GM19238 (cell line): ENCODE data around the gene BAIAP2L1.
"Not testable (repeated sequence)": the region's sequence is repeated elsewhere in the genome, so short reads cannot be mapped to it uniquely, and the experiment has no call there.

ENCODE experiments used
- DNase-seq: peaks from one replicate; pipeline ENCODE4 v3.0.0; 2011; ENCODE audit warnings: low spot score; ENCODE audit not compliant: insufficient read length

Gene BAIAP2L1

DNA sequence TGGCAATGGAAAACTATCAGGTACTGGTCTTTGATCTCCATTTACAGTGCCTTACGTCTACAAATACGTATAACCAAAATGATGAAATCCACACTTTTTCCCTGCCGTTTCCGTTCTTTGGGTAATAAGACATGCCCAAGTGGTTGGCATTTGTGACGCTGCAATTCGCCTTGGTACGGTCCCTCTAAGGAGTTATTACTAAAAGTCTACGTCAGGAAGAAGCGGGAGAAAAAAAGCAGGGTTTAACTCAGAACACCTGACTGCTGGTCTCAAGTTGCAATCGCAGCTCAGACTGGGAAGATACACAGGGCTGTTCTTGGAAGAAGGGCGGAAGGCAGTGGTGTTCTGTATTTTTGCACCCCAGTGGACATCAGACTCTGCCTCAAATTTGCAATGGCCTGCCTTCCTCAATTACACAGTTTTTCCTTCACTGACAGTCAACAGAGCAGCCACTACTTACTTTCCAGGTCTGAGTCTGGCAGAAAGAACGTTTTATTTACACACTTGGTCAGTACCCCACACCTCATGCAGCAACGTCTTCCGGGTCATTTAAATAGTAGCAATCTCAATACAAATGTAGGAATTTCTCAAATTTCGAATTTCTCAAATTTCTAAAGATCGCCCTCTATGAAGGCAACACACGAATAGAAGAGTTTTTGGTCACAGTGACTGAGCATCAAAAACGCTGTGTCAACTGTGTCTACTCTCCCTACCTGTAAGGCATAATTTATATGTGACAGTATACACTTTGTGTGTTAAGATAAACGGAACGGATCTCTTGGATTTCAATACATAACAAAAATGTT is 2.1 kb downstream of the BAIAP2L1 start:
- DNase-seq, result no peak

DNA sequence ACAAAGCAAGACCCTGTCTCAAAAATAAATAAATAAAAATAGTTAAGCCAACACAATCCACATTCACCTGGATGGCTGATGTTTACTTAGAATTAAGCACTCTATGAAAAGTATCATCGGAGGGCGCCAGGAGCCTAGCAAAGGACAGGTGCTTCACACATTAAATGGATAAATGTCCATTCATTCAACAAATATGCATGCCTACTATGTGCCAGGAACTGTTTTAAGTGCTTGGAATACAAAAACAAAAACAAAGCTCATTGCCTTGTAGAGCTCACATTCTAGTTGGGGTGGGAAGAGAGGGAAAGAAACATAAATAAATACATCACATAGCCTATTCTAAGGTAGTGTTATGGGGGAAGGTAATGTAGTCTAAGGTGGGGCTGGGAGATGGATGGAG is 4.1 kb downstream of the BAIAP2L1 start:
- DNase-seq, result no peak

DNA sequence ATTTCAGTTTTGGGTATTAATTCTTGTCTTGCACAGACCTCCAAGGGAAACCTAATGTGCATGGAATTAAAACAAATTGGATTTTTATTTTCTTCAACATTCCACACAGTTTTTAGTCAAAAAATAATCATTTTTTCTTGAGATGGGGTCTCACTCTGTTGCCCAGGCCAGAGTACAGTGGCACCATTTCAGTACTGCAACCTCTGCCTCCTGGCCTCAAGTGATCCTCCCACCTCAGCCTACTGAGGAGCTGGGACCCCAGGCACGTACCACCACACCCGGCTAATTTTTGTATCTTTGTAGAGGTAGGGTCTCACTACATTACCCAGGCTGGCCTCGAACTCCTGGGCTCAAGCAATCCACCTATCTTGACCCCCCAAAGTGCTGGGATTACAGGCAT is 4.9 kb downstream of the BAIAP2L1 start:
- no peak for DNase-seq

DNA sequence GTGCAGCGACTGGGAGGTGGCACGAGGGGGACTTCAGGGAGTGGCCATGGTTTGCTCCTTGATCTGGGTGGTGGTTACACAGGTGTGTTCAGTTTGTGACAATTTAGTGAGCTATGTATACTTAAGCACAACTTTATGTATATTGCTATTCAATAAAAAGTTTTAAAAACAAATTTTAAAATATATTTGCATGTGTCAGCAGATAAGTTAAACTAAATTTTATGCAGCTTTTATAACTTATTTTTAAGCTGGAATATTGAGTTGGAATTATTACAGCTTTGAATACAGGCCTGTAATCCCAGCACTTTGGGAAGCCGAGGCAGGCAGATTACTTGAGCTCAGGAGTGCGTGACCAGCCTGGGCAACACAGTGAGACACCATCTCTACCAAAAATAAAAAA is 5.4 kb downstream of the BAIAP2L1 start:
- no peak for DNase-seq

DNA sequence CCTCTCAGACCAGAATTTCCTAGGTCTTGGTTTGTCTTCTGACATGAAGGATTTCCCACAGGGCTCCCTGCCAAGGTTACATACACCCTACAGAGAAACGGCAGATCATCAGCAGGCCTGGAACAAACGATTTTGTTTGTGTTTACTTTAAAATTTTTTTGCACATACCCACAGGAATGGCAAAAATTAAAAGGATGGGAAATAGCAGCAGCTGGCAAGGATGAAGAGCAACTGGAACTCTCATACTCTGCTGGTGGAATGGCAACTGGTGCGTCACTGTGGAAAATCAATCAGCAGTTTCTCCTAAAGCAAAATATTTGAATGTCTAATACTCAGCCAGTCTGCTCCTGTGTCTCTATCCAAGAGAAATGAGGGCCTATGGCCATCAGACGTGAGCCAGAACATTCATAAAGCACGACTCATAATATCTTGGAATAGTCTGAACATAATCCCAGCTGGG is 6.5 kb downstream of the BAIAP2L1 start:
- no peak for DNase-seq

DNA sequence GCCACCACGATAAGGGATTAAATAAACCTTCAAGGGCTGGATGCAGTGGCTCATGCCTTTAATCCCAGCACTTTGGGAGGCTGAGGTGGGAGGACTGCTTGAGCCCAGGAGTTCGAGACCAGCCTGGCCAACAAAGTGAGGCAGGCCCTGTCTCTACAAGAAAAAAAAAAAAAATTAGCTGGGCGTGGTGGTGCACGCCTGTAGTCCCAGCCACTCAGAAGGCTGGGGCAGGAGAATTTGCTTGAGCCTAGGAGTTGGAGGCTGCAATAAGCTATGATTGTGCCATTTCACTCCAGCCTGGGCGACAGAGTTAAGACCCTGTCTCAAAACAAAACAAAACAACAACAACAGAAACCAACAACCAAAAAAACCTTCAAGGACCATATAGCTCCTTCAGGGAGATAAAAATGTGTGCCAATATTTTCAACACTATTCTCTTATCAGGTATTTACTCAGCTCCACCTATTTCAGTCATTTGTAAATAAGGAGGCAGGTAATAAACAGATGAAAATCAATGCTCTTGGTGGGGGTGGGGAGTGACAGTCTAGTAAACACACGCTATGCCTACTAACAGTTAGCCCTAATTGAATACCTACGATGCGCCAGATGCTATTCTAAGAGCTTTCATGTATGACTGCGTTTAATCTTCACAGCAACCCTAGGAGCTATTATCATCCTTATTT is 13.2 kb downstream of the BAIAP2L1 start:
- DNase-seq, result no peak

DNA sequence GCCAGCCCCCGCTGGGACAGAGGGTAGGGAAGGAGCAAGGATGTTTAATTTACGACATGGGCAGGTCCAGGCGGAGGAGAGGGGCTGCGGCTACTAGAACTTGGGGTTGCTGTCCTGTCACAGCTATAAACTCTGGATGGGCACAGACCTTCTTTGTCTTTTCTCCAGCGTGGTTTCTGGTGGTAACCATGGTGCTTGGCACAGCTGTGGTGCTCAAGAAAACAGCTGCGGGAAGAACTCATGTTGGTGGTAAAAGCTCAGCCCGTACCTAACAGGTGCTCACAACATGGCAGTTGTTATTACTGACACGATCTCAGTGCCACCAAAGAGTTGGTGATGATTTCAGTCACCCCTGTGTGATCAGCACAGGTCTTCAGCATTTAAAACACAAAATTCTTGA is 13.8 kb downstream of the BAIAP2L1 start:
- DNase-seq, result no peak

DNA sequence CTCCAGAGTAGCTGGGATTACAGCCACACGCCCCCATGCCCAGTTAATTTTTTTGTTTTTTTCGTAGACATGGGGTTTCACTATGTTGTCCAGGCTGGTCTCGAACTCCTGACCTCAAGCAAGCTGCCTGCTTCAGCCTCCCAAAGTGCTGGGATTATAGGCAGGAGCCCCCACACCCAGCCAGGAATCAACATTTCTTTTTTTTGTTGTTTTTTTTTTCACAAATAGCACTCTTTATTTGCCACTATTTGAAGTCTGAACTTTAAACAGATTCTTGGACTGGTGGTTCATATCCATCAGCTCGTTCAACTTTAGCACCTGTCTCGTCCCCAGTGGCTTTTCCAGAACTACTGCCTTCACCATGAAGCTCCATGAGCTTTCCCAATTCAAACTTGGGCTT is 15.4 kb downstream of the BAIAP2L1 start:
- DNase-seq, result not testable (repeated sequence)

DNA sequence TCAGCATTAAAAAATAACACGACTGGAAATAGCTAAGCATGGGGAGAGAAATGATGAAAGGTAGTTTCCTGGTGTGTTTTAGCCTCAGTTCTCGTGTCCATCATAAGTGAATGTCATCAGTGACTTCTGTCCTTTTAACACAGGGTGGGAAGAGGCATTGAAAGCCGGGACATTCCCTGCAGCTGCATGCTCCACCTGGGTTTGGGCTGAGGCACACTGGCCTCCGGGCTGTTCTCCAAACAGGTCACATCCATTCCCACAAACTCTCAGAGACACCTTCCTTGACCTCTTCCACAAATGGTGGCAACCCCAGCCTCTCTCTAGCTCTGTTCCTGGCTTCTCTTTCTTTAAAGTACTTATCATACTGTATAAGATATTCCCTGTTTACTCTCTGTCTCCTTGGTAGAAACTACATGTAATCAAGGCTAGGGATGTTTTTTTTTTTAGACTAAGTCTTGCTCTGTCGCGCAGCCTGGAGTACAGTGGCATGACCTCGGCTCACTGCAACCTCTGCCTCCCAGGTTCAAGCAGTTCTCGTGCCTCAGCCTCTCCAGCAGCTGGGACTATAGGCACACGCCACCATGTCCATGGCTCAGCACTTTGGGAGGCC is 22.6 kb downstream of the BAIAP2L1 start:
- DNase-seq, result no peak

DNA sequence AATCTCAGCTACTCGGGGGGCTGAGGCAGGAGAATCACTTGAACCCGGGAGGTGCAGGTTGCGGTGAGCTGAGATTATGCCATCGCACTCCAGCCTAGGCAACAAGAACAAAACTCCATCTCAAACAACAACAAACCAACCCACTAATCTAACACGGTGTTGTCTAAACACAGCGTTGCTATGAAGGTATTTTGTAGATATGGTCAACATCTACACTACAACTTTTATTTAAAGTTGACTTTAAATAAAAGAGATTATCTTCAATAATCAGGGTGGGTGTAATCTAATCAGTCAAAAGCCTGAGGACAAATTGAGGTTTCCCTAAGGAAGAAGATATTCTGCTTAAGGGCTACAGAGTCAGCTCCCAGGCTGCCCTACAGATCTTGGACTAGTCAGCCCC is 24.2 kb downstream of the BAIAP2L1 start:
- no peak for DNase-seq

DNA sequence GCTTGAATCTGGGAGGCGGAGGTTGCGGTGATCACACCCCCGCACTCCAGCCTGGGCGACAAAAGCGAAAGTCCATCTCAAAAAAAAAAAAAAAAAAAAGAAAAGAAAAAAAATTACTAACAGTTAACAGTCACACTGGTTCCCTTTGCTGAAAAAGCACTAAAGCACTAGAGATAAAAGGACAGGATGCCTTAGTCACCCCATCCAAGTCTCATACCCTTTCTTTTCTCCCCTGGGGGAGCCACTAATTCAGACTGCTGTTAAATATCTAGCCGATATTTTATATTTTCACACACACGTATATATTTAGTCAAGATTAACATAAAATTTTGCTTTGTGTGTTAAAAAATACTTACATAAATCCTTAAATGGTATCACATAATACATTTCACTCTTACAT is 25.2 kb downstream of the BAIAP2L1 start:
- no peak for DNase-seq

DNA sequence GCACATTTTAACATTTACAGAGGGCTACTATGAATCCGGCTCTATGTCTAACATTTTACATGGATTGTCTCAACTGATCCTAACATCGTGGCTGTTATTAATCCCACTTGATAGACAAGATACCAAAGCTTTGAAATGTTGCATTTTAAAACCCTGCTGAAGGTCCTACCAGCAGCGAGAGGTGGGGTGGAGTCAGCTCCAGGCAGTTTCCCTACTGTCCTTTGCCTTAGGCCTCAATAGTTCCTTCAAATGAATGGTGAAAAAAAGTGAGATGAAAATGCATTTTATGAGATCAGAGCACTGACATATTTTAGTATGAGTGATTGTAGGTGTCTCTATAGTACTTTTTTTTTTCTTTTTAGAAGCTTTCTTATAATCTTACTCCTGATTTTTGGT is 26.6 kb downstream of the BAIAP2L1 start:
- no peak for DNase-seq

DNA sequence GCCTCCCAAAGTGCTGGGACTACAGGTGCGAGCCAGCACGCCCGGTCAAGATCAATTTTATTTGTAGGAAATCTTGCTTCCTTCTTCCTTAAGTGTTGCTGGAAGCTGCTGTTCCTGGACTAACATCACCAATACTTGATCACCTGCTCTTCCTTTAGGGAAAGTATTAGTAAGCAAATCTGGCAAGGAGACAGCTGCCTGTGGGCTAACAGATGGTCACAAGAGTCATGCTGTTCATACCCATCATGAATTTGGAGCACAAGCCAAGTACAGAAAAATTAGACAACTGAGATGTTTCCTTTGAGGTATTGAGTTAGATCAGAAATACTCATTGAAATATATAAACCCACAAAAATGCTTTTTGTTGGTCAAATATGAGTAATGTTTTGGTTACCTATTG is 27.9 kb downstream of the BAIAP2L1 start:
- DNase-seq, result no peak

DNA sequence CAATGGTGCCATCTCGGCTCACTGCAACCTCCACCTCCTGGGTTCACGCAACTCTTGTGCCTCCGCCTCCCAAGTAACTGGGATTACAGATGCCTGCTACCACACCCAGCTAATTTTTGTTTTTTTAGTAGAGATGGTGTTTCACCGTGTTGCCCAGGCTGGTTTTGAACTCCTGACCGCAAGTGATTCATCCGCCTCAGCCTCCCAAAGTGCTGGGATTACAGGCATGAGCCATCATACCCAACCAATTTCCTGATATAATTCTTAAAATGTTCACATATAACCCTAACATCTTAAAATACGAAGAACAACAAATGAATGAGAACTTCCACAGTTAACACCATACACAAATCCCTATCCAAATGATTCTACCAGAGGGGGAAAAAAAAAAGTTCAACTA is 31.2 kb downstream of the BAIAP2L1 start:
- DNase-seq, result no peak

DNA sequence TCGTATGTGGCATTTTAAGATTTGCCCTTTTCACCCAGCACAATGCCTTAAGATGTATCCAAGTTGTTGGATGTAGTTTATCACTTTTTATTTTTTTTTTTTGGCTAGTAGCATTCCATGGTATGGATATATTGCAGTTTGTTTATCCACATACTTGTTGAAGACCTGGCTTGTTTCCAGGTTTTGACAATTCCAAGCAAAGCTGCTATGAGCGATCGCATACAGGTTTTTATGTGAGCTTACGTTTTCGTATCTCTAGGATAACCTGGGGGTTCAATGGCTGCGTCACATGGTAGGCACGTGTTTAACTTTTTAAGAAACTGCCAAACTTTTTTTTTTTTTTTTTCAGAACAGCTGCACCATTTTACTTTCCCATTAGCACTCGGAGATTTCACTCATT is 32.2 kb downstream of the BAIAP2L1 start:
- no peak for DNase-seq

DNA sequence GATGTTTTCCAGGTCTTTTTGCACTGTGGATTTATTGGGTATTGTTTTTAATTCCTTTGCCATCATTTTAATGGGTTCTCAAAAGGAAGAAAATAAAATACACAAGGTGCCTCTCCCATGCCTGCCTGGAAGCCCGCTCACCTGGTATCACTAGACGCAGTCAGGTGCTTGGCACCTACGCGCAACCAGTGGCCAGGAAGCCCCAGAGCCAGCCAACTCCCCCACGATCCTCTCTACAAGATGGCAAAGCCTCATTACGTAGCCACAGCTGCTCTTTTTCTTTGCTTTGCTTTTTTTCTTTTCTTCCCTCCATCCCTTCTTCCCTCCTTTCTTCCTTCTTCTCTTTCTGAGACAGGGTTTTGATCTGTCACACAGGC is 34.3 kb downstream of the BAIAP2L1 start:
- no peak for DNase-seq

DNA sequence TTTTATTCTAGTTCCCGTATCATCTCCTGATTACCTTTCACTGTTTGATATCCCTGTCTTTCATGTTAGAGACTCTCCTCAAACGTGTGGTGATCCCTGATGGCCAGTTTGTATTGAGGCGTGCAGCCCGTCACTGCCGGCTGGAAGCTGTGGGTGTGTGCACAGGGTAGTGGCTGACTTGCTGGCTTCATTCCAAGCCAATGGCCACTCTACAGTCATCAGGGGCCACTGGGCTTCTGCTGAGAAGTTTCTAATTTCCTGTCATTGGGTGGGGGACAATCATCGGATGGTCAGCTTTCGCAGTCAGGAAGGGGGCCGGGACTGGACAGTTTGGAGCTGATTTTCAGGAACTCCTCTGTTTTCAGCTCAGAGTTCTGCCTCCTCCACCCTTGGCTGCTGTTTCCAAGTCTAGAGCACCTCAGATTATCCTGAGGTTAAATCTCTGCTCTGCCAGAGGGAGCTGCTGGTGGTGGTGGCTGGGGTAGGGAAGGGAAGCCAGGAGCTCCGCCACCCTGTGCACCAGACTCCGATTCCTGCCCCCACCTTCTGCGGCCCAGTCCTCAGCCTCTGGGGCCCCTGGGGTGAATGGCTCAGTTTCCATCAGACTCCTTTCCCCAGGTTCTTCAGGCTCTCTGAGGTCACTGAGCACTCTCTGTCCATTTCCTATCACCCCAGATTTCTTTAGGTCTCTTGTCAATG is 34.9 kb downstream of the BAIAP2L1 start:
- DNase-seq, result no peak

DNA sequence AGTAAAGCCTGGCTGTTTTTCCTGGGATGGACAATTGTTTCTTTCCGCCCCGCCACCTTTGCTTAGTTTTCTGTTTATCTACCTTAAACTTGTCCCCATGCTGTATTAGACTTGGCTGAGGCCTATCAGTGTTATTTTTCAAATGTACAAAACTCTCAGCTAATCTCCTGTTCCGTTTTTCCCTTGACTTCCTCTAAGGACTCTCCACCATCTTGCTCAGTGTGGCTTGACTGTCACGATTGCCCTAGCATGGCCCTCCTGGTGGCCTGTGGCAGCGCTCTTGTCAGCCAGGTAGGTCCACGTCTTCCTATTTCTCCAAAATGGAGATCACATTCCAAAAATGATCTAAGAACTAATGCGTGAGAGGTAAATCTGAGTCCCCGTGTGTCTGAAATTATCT is 36.7 kb downstream of the BAIAP2L1 start:
- no peak for DNase-seq

DNA sequence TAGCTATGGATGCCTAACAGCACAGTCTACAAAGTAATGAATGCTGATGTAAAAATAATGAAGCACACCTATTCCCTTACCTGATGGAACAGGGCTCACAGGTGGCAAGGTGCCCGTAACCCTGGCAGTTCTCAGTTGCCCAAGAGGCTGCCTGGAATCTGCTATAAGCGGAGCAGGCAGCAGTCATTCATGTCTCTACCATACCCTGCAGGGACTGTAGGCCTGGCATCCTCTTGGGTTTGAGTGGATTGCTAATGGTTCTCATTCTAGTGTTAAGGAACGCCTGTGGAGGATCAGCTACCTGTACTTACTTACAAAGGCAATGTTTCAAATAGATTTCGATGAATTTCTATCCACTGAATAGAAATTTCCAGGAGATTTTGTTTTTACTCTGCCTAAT is 38.4 kb downstream of the BAIAP2L1 start:
- DNase-seq, result no peak

DNA sequence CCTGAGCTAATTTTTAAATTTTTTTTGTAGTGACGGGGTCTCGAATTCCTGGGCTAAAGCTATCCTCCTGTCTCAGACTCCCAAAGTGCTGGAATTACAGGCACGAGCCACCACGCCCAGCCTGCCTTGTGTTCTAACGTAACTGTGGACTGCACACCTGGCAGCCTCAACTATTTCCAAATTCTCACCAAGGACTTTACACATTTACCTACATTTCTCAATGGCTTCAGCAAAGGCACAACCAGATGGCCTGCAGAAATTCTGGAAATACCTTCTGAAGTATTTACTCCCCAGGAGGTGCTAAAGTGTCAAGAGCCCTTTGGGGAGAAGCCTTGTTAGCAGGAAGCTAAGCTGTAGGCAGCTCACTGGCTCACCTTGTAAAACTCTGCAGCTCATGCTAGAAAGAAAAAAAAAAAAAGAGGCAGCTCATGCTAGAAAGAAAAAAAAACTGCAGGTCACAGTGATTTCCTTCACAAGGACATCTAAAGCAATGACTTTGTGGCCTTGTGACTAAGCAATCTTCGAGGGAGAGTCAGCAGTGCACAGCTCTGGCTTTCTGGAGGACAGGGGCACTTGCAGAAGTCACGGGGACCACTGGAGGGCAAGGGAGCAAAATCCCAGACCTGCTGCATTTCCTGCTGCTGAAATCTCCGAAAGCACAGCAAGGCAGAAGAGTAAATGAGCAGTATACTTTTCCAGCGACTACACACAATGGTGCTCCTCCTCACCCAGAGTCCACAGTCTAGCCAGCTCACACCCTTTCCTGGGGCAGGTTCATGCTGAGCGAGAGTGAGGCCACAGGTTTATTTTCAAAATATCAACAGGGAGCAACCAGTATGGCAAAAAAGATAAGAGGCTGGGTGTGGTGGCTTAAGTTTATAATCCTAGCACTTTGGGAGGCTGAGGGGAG is 40.4 kb downstream of the BAIAP2L1 start:
- DNase-seq, result no peak

DNA sequence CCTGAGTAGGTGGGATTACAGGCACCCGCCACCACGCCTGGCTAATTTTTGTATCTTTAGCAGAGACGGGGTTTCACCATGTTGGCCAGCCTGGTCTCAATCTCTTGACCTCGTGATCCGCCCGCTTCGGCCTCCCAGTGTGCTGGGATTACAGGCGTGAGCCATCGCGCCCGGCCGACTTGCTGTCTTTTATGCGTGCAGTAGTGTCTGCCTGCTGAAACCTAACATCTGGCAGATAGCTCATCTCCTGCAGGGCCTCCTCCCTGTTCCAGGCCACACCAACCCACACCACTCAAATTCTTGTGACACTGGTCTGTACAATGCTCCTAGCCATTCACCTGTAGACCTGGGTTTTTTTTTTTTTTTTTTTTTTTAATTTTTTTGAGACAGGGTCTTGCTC is 41.5 kb downstream of the BAIAP2L1 start:
- no peak for DNase-seq
